ENCODE measurements around the gene CYP3A7.
"Not testable (repeated sequence)": the region's sequence is repeated elsewhere in the genome, so short reads cannot be mapped to it uniquely, and the experiment has no call there.

CYP3A7 gene

DNA sequence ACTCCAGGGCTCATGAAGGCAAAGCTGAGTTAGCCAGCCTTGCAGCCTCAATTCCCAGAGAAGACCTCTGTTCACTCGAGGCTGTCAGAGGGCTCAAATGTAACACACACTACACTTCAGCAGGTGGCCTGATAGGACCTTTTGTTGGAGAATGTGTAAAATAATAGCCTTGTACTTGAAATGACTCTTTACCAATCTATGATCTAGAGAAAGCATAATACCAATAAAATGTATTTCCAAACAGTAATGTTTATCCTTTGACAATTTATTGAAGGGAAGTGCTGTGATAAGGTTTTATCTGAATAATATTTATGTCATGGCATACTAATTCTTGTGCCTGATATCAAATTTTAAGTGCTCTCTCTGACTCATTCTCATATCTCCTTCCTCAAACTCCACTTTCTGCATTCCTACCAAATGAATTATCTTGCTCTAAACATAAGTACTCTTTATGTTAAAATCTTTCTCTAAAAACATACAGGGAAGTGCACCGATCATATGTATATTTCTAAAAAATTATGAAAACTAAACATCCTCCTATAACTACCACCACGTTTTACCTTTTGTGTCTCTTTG, 20.9 kb downstream of the CYP3A7 start:
- H3K4me3 ChIP-seq (replicated peaks; ENCODE audit: low read depth, low read length) = no peak overlapping the region
- DNase-seq (ENCODE audit: extremely low read depth, insufficient read length) = no peak
- no peak for TF ChIP-seq CTCF (IDR thresholded peaks at IDR 0.05; ENCODE audit: insufficient read depth, low read length, poor library complexity, severe bottlenecking)
- H3K36me3 ChIP-seq (ENCODE audit: control insufficient read depth, insufficient read depth, low read length) = no peaks in the 10 kb centered on the region
- H3K27me3 ChIP-seq (replicated peaks; ENCODE audit: control insufficient read depth, insufficient read depth, low read length) = no peaks in the 10 kb centered on the region

- Histone ChIP-seq H3K27me3 (replicated peaks; ENCODE audit: control insufficient read depth, insufficient read depth, low read length) (no peaks in the 10 kb centered on the region), H3K36me3 (ENCODE audit: control insufficient read depth, insufficient read depth, low read length) (no peaks in the 10 kb centered on the region), H3K4me3 (replicated peaks; ENCODE audit: low read depth, low read length) (no peak overlapping the region)
- no peak for TF ChIP-seq CTCF (IDR thresholded peaks at IDR 0.05; ENCODE audit: insufficient read depth, low read length, poor library complexity, severe bottlenecking)
- no peak for DNase-seq (ENCODE audit: extremely low read depth, insufficient read length)
Observed at GRCh38 chr7:99709838-99710578, 25.0 kb downstream of the CYP3A7 start.

- Histone ChIP-seq H3K27me3 (replicated peaks; ENCODE audit: control insufficient read depth, insufficient read depth, low read length) (no peaks in the 10 kb centered on the region), H3K4me3 (replicated peaks; ENCODE audit: low read depth, low read length) (no peak overlapping the region), H3K36me3 (ENCODE audit: control insufficient read depth, insufficient read depth, low read length) (no peaks in the 10 kb centered on the region)
- DNase-seq (ENCODE audit: extremely low read depth, insufficient read length) = no peak
- TF ChIP-seq CTCF (IDR thresholded peaks at IDR 0.05; ENCODE audit: insufficient read depth, low read length, poor library complexity, severe bottlenecking) = no peak
Observed at GRCh38 chr7:99709260-99709659, 25.7 kb downstream of the CYP3A7 start.

GRCh38 chr7:99707096-99707495, 27.9 kb downstream of the CYP3A7 start:
- no peaks in the 10 kb centered on the region for H3K36me3 ChIP-seq (ENCODE audit: control insufficient read depth, insufficient read depth, low read length)
- no peak overlapping the region for H3K4me3 ChIP-seq (replicated peaks; ENCODE audit: low read depth, low read length)
- H3K27me3 ChIP-seq (replicated peaks; ENCODE audit: control insufficient read depth, insufficient read depth, low read length) = no peaks in the 10 kb centered on the region
- no peak for TF ChIP-seq CTCF (IDR thresholded peaks at IDR 0.05; ENCODE audit: insufficient read depth, low read length, poor library complexity, severe bottlenecking)
- no peak for DNase-seq (ENCODE audit: extremely low read depth, insufficient read length)

DNA sequence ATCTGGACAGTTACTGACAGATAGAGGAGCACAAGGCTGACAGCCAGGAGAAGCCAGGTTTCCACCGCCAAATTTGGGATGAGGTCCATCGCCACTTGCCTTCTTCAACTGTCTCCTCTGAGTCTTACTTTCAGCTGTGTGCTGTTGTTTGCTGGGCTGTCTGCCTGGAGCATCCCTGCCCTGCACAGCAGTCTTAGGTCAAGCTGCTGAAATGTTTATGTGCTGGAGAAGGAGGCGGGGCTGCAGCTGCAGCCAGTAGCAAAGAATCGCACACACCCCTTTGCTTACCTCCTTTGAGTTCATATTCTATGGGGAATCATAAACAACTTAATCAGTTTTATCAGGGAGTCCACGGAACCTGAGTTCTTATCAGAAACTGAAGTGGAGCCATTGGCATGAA, 35.0 kb downstream of the CYP3A7 start:
- no peak for DNase-seq (ENCODE audit: extremely low read depth, insufficient read length)
- Histone ChIP-seq H3K36me3 (ENCODE audit: control insufficient read depth, insufficient read depth, low read length) (no peaks in the 10 kb centered on the region), H3K27me3 (replicated peaks; ENCODE audit: control insufficient read depth, insufficient read depth, low read length) (no peaks in the 10 kb centered on the region), H3K4me3 (replicated peaks; ENCODE audit: low read depth, low read length) (no peak overlapping the region)
- no peak for TF ChIP-seq CTCF (IDR thresholded peaks at IDR 0.05; ENCODE audit: insufficient read depth, low read length, poor library complexity, severe bottlenecking)

- H3K4me3 ChIP-seq (replicated peaks; ENCODE audit: low read depth, low read length); H3K36me3 ChIP-seq (ENCODE audit: control insufficient read depth, insufficient read depth, low read length); DNase-seq (ENCODE audit: extremely low read depth, insufficient read length); H3K27me3 ChIP-seq (replicated peaks; ENCODE audit: control insufficient read depth, insufficient read depth, low read length): not testable (repeated sequence)
Observed at GRCh38 chr7:99698867-99699730, 35.9 kb downstream of the CYP3A7 start.

Measured in GM06990 (cell line).